Hepatocyte (in vitro differentiated cells): ENCODE measurements around the gene TMEM235. TPM values are rescaled to one million over a fixed set of nuclear protein-coding genes. Genes with fewer than 3 reads are reported as not detected.

Experiments used
- DNase-seq: peaks from one replicate; pipeline ENCODE4 v3.0.0-alpha.2; 2016; ENCODE audit warnings: low spot score
- H2AFZ ChIP-seq: fragments of 200-600 bp; sonication (generic); 2 replicates; pipeline ENCODE4 v1.6.0; 2016; ENCODE audit warnings: antibody characterized with exemption, mild to moderate bottlenecking
- H3K27ac ChIP-seq: fragments of 200-600 bp; sonication (generic); 2 replicates; pipeline ENCODE4 v1.5.1; 2016; ENCODE audit warnings: mild to moderate bottlenecking
- H3K27me3 ChIP-seq: fragments of 200-600 bp; sonication (generic); 2 replicates; pipeline ENCODE4 v1.6.1; 2016
- H3K36me3 ChIP-seq: fragments of 200-600 bp; sonication (generic); replicated peaks from 2 replicates; pipeline ENCODE4 v1.5.1; 2016; ENCODE audit warnings: low read depth; ENCODE audit not compliant: insufficient read depth
- H3K4me1 ChIP-seq: fragments of 200-600 bp; sonication (generic); 2 replicates; pipeline ENCODE4 v1.5.1; 2016; ENCODE audit warnings: mild to moderate bottlenecking, moderate library complexity; ENCODE audit not compliant: insufficient read depth
- H3K4me2 ChIP-seq: fragments of 200-600 bp; sonication (generic); 2 replicates; pipeline ENCODE4 v1.6.0; 2016
- H3K4me3 ChIP-seq: fragments of 200-600 bp; sonication (generic); 2 replicates; pipeline ENCODE4 v1.5.1; 2016; ENCODE audit warnings: mild to moderate bottlenecking
- H3K79me2 ChIP-seq: fragments of 200-600 bp; sonication (generic); 2 replicates; pipeline ENCODE4 v1.6.0; 2017; ENCODE audit warnings: mild to moderate bottlenecking
- H3K9me2 ChIP-seq: fragments of 200-600 bp; sonication (generic); replicated peaks from 2 replicates; pipeline ENCODE4 v1.6.0; 2017; ENCODE audit warnings: mild to moderate bottlenecking; ENCODE audit not compliant: insufficient read depth
- H3K9me3 ChIP-seq: fragments of 200-600 bp; sonication (generic); 2 replicates; pipeline ENCODE4 v1.5.1; 2016; ENCODE audit warnings: low read depth, mild to moderate bottlenecking
- H4K20me1 ChIP-seq: fragments of 200-600 bp; sonication (generic); 2 replicates; pipeline ENCODE4 v1.6.0; 2016; ENCODE audit warnings: mild to moderate bottlenecking; ENCODE audit not compliant: insufficient read depth, poor library complexity, severe bottlenecking
- EZH2 ChIP-seq: fragments of 200-600 bp; sonication (generic); IDR thresholded peaks from 2 replicates; pipeline ENCODE4 v1.6.1; 2016; ENCODE audit warnings: antibody characterized with exemption, mild to moderate bottlenecking, borderline replicate concordance
- EZH2phosphoT487 ChIP-seq: fragments of 200-600 bp; sonication (generic); IDR thresholded peaks from one replicate; pipeline ENCODE4 v1.6.1; 2018; ENCODE audit warnings: antibody characterized with exemption, mild to moderate bottlenecking, low read depth, moderate library complexity; ENCODE audit not compliant: unreplicated experiment, severe bottlenecking
- WGBS: methylation state at CpG from one replicate; pipeline ENCODE4 v1.1.6; 2016; ENCODE audit warnings: low lambda C conversion rate; ENCODE audit errors: missing lambda C conversion rate; 5-methylcytosine and 5-hydroxymethylcytosine counted together
- polyA plus RNA-seq: library from polyadenylated mRNA; unstranded; fragments of >200 nt; fragmentation: Nextera tagmentation; extraction: Ambion mirVana; gene quantifications from 2 replicates; pipeline ENCODE4 v1.2.1, GENCODE V29; 2016
- total RNA-seq: library from RNA; depleted of rRNA; stranded (reverse); fragments of >200 nt; gene quantifications from 2 replicates; pipeline ENCODE4 v1.2.3, GENCODE V29; 2014
- TF ChIP-seq, protein P1 (sequence below): fragments of 200-600 bp; sonication (generic); IDR thresholded peaks from 2 replicates; pipeline ENCODE4 v1.5.1; 2016; ENCODE audit warnings: antibody characterized with exemption, mild to moderate bottlenecking; ENCODE audit not compliant: poor library complexity

The TMEM235 gene
- total and polyA plus RNA-seq, 2 experiments from 2014 or later: 0.21 to 0.27 TPM

- 15% methylated on average over 5 of the region's 5 CpGs for WGBS
- H3K4me3 ChIP-seq: peak overlapping the region; percentile 87
- H3K27ac ChIP-seq: no peak overlapping the region
Observed at GRCh38 chr17:78214706-78215061, 16.7 kb upstream of the TMEM235 start.

DNA sequence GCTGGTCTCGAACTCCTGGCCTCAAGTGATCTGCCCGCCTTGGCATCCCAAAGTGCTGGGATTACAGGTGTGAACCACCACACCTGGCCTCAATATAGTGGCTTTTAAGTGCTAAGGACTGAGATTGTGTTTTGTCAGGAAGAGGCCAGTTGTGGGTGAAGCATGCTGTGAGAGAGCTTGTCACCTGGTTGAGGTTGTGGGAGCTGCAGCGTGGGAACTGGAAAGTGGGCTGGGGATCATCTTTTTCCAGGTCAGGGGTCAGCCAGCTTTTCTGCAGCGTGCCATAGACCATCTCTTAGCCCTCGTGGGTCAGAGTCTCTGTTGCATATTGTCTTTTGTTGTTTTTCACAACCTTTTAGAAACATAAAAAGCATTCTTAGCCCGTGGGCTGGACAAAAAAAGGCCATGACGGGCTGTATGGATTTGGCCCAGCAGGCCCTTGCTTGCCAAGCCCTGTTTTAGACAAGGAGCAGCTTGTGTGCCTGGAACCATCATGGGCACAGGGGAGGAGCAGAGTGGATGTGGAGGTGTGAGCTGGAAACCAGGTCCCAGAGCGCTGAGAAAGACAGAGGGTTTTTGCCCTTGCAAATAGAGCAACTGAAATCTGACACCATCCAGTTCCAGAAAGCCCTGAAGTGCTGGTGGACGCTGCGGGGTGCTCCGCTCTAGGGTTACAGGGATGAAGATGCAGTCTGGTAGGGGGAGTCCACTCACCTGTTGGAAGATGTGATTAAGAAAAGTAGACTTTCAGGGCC lies 11.9 kb upstream of the TMEM235 start:
- TF ChIP-seq EZH2 (no peak), EZH2phosphoT487 (no peak)
- TF ChIP-seq, protein P1, sequence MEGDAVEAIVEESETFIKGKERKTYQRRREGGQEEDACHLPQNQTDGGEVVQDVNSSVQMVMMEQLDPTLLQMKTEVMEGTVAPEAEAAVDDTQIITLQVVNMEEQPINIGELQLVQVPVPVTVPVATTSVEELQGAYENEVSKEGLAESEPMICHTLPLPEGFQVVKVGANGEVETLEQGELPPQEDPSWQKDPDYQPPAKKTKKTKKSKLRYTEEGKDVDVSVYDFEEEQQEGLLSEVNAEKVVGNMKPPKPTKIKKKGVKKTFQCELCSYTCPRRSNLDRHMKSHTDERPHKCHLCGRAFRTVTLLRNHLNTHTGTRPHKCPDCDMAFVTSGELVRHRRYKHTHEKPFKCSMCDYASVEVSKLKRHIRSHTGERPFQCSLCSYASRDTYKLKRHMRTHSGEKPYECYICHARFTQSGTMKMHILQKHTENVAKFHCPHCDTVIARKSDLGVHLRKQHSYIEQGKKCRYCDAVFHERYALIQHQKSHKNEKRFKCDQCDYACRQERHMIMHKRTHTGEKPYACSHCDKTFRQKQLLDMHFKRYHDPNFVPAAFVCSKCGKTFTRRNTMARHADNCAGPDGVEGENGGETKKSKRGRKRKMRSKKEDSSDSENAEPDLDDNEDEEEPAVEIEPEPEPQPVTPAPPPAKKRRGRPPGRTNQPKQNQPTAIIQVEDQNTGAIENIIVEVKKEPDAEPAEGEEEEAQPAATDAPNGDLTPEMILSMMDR: no peak
- H3K79me2 ChIP-seq: peaks cover 24% of the 10 kb centered on the region

More at GRCh38 chr17:78214706-78215061, 16.7 kb upstream of the TMEM235 start:
- TF ChIP-seq EZH2 (no peak), EZH2phosphoT487 (no peak)
- TF ChIP-seq, protein P1: no peak
- Histone ChIP-seq H3K79me2 (peaks cover 29% of the 10 kb centered on the region), H3K36me3 (no peaks in the 10 kb centered on the region), H2AFZ (peak overlapping the region; percentile 89), H3K4me2 (peak overlapping the region; percentile 99), H4K20me1 (no peaks in the 10 kb centered on the region), H3K9me2 (no peaks in the 10 kb centered on the region), H3K27me3 (no peaks in the 10 kb centered on the region), H3K9me3 (no peaks in the 10 kb centered on the region), H3K4me1 (no peaks in the 10 kb centered on the region)
- DNase-seq: no peak

DNA sequence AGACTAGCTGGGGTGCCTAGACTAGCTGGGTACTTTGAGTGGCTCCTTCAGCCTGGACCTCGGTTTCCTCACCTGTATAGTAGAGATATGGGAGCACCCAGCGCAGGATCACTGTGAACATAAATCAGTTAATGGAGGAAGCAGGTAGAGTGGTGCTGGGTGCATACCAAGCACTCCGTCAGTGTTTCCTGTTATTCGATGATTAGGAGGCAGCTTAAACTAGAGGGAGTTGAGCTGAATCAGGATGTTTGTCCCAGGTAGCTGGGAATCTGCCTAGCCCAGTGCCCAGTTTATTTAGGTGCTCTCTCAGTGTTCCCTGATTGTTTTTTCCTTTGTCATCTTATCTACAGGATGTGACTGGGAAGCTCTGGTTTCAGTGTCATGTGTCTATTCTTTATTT lies 8.4 kb upstream of the TMEM235 start:
- Histone ChIP-seq H3K4me1 (no peaks in the 10 kb centered on the region), H3K4me2 (no peak overlapping the region), H4K20me1 (no peaks in the 10 kb centered on the region), H3K9me3 (no peaks in the 10 kb centered on the region), H3K9me2 (no peaks in the 10 kb centered on the region), H2AFZ (no peak overlapping the region), H3K27me3 (no peaks in the 10 kb centered on the region), H3K4me3 (no peak overlapping the region), H3K79me2 (no peaks in the 10 kb centered on the region), H3K27ac (no peak overlapping the region), H3K36me3 (no peaks in the 10 kb centered on the region)
- TF ChIP-seq, protein P1: no peak
- TF ChIP-seq EZH2 (no peak), EZH2phosphoT487 (no peak)
- 94% methylated on average over 4 of the region's 4 CpGs for whole genome bisulfite sequencing
- DNase-seq: no peak

More for the DNA sequence above, 11.9 kb upstream of the TMEM235 start:
- no peak overlapping the region for H3K4me3 ChIP-seq
- no peaks in the 10 kb centered on the region for H3K9me3 ChIP-seq
- no peak for DNase-seq
- no peaks in the 10 kb centered on the region for H3K9me2 ChIP-seq
- H3K36me3 ChIP-seq: no peaks in the 10 kb centered on the region
- no peak overlapping the region for H3K4me2 ChIP-seq
- no peaks in the 10 kb centered on the region for H3K4me1 ChIP-seq
- WGBS: 85% methylated on average over 11 of the region's 11 CpGs
- H2AFZ ChIP-seq: no peak overlapping the region
- no peak overlapping the region for H3K27ac ChIP-seq
- H4K20me1 ChIP-seq: no peaks in the 10 kb centered on the region
- H3K27me3 ChIP-seq: no peaks in the 10 kb centered on the region
